Type B pancreatic cell (in vitro differentiated cells): ENCODE data around the gene OOSP3. TPM values are rescaled to one million over a fixed set of nuclear protein-coding genes. Genes with fewer than 3 reads are reported as not detected.

Experiments
- DNase-seq: peaks from one replicate; pipeline ENCODE4 v3.0.0; 2021; ENCODE audit warnings: mixed read lengths; ENCODE audit not compliant: unreplicated experiment; ENCODE audit errors: extremely low spot score
- H3K27ac Mint-ChIP-seq: 2 replicates; pipeline ENCODE4 v1.8.0; 2021; ENCODE audit warnings: mild to moderate bottlenecking, mixed read lengths
- H3K27me3 Mint-ChIP-seq: 2 replicates; pipeline ENCODE4 v1.8.0; 2021; ENCODE audit warnings: mixed read lengths
- H3K36me3 Mint-ChIP-seq: 2 replicates; pipeline ENCODE4 v1.8.0; 2021; ENCODE audit warnings: mixed read lengths
- H3K4me1 Mint-ChIP-seq: one replicate; pipeline ENCODE4 v1.8.0; 2021; ENCODE audit warnings: mixed read lengths; ENCODE audit not compliant: unreplicated experiment
- H3K4me3 Mint-ChIP-seq: 2 replicates; pipeline ENCODE4 v1.8.0; 2021; ENCODE audit warnings: mild to moderate bottlenecking, mixed read lengths
- H3K9me3 Mint-ChIP-seq: 2 replicates; pipeline ENCODE4 v1.8.0; 2021; ENCODE audit warnings: mixed read lengths
- CTCF ChIP-seq: fragments of 200-600 bp; sonication (generic); conservative IDR thresholded peaks from 2 replicates; pipeline ENCODE4 v1.5.0; 2021; ENCODE audit warnings: antibody characterized with exemption, mild to moderate bottlenecking
- total RNA-seq: library from RNA; stranded (reverse); gene quantifications from 2 replicates; pipeline ENCODE4 v1.2.1, GENCODE V29; 2021; ENCODE audit warnings: low replicate concordance

Gene OOSP3
- total RNA-seq, 1 donor from 2014 or later, result not detected

DNA sequence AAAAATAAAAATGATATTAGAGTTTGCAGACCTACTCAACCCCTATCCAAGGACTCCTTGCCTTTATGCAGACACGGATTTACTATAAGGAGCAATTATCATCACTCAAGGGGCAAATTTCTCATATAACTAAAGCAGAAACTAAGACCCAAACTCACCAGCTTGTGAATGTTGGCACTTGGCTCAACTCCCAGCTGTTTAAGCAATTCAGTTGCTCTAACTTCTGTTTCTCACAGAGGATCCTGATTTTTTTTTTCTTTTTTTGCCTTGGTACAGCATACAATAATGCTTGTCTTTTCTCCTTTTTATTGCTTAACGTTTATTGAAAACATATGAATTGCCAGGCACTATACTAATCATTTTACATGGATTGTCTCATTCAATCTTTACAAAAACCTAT lies 23.7 kb upstream of the OOSP3 start:
- H3K4me1 Mint-ChIP-seq, result no peaks in the 10 kb centered on the region
- no peak for DNase-seq
- no peaks in the 10 kb centered on the region for H3K36me3 Mint-ChIP-seq
- no peak for TF ChIP-seq CTCF
- H3K9me3 Mint-ChIP-seq, result no peaks in the 10 kb centered on the region
- no peak overlapping the region for H3K4me3 Mint-ChIP-seq
- no peaks in the 10 kb centered on the region for H3K27me3 Mint-ChIP-seq
- H3K27ac Mint-ChIP-seq, result no peak overlapping the region

- Mint-ChIP-seq H3K4me3 (no peak overlapping the region), H3K27ac (no peak overlapping the region), H3K9me3 (no peaks in the 10 kb centered on the region), H3K36me3 (no peaks in the 10 kb centered on the region), H3K27me3 (no peaks in the 10 kb centered on the region), H3K4me1 (no peaks in the 10 kb centered on the region)
- no peak for TF ChIP-seq CTCF
- DNase-seq, result no peak
Observed at GRCh38 chr11:59857439-59858434, 20.8 kb upstream of the OOSP3 start.

GRCh38 chr11:59859673-59860072 lies 18.9 kb upstream of the OOSP3 start:
- no peak overlapping the region for H3K27ac Mint-ChIP-seq
- H3K36me3 Mint-ChIP-seq, result no peaks in the 10 kb centered on the region
- no peaks in the 10 kb centered on the region for H3K9me3 Mint-ChIP-seq
- no peaks in the 10 kb centered on the region for H3K4me1 Mint-ChIP-seq
- H3K27me3 Mint-ChIP-seq, result no peaks in the 10 kb centered on the region
- H3K4me3 Mint-ChIP-seq, result no peak overlapping the region
- DNase-seq, result no peak
- TF ChIP-seq CTCF, result no peak

DNA sequence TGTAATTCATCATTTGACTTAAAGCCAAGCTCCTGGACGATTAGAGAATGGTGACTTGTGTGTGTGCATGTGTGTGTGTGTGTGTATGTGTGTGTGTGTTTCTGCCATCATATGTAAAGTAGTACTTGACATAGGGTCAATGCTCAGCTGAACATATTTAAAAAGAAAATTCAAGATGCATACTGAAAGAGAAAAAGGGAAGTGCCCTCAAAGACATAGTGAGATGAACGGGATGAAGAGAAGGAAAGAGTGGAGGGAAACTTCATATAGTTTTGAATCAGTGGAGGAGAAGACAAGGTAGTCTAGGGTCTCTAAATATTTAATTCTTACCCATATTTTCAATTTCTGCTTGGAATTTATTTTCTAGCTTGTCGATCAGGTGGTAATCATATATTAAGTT lies 16.3 kb upstream of the OOSP3 start:
- Mint-ChIP-seq H3K4me1 (no peaks in the 10 kb centered on the region), H3K9me3 (no peaks in the 10 kb centered on the region), H3K4me3 (no peak overlapping the region)

DNA sequence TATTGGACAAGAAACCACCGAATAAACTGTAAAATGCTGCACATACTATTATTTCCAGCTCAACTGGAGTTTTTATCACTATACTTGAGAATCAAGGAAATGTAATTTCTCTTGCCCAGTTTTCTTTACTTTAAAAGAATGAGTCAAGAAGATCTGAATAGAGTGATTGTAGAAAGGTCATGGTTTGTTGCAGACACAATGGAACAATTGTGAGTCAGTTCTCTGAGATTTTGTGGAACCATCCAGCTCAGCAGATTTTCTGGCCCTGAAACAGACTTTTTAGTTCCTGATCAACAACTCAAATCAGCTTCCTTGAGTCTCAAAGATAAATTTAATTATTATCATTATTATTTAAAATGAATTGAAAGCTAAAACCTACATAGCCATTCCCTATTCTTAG lies 13.6 kb upstream of the OOSP3 start:
- no peak for DNase-seq
- Mint-ChIP-seq H3K36me3 (no peaks in the 10 kb centered on the region), H3K27ac (no peak overlapping the region), H3K4me1 (no peaks in the 10 kb centered on the region), H3K27me3 (no peaks in the 10 kb centered on the region), H3K9me3 (no peaks in the 10 kb centered on the region), H3K4me3 (no peak overlapping the region)
- TF ChIP-seq CTCF, result no peak

More for the DNA sequence above, 16.3 kb upstream of the OOSP3 start:
- no peak for TF ChIP-seq CTCF
- no peak for DNase-seq
- no peak overlapping the region for H3K27ac Mint-ChIP-seq
- H3K36me3 Mint-ChIP-seq, result no peaks in the 10 kb centered on the region
- H3K27me3 Mint-ChIP-seq, result no peaks in the 10 kb centered on the region
